Stimulated activated naive B cell treated with anti-CD40 and anti-IgM and Interleukin-4, amounts not matched to agents 10 μg/mL and 1 μg/mL and 100 μg/mL, for 72 hours (primary cell): ENCODE measurements around the gene AFAP1L2.

Experiments
- ATAC-seq, 2 donors: fragments of 150-1000 bp; cut with Tn5 transposase; replicated peaks; 2 replicates each; pipeline ENCODE4 v1.10.0; 2021; ENCODE audit warnings: moderate library complexity in 1 of 2
- DNase-seq: peaks from one replicate; pipeline ENCODE4 v3.0.0; 2021
- H3K27ac Mint-ChIP-seq: one replicate; pipeline ENCODE4 v1.8.0; 2022; ENCODE audit warnings: mild to moderate bottlenecking, mixed read lengths
- H3K27me3 Mint-ChIP-seq, 2 donors: one replicate each; pipeline ENCODE4 v1.8.0; 2022; ENCODE audit warnings: mixed read lengths in 2 of 2
- H3K36me3 Mint-ChIP-seq, 2 donors: one replicate each; pipeline ENCODE4 v1.8.0; 2022; ENCODE audit warnings: mixed read lengths in 2 of 2, mild to moderate bottlenecking in 1 of 2
- H3K4me1 Mint-ChIP-seq, 2 donors: one replicate each; pipeline ENCODE4 v1.8.0; 2022; ENCODE audit warnings: mixed read lengths in 2 of 2, mild to moderate bottlenecking in 1 of 2
- H3K4me3 Mint-ChIP-seq, 2 donors: one replicate each; pipeline ENCODE4 v1.8.0; 2022; ENCODE audit warnings: mild to moderate bottlenecking in 2 of 2, mixed read lengths in 2 of 2, moderate library complexity in 1 of 2
- H3K9me3 Mint-ChIP-seq, 2 donors: one replicate each; pipeline ENCODE4 v1.8.0; 2022; ENCODE audit warnings: mixed read lengths in 2 of 2, mild to moderate bottlenecking in 1 of 2

AFAP1L2 gene

GRCh38 chr10:114255227-114255626, 149.1 kb downstream of the AFAP1L2 start:
- H3K4me1 Mint-ChIP-seq, result peaks cover 5 to 19% of the 10 kb centered on the region in 2 donors
- ATAC-seq (no peak), DNase-seq (no peak)
- H3K4me3 Mint-ChIP-seq, result no peak overlapping the region
- H3K9me3 Mint-ChIP-seq, result no peaks in the 10 kb centered on the region
- H3K36me3 Mint-ChIP-seq, result no peaks in the 10 kb centered on the region
- no peak overlapping the region for H3K27ac Mint-ChIP-seq
- no peaks in the 10 kb centered on the region for H3K27me3 Mint-ChIP-seq

- ATAC-seq (no peak), DNase-seq (no peak)
- Mint-ChIP-seq H3K27ac (no peak overlapping the region), H3K4me1 (peaks cover 3 to 11% of the 10 kb centered on the region in 2 donors), H3K4me3 (no peak overlapping the region), H3K27me3 (peaks cover 0 to 3% of the 10 kb centered on the region in 2 donors), H3K36me3 (no peaks in the 10 kb centered on the region), H3K9me3 (no peaks in the 10 kb centered on the region)
Observed at GRCh38 chr10:114252883-114253282, 151.4 kb downstream of the AFAP1L2 start.

- no peak overlapping the region for H3K4me3 Mint-ChIP-seq
- DNase-seq, result no peak
- peaks cover 0 to 3% of the 10 kb centered on the region in 2 donors for H3K27me3 Mint-ChIP-seq
- H3K9me3 Mint-ChIP-seq, result no peaks in the 10 kb centered on the region
- no peak for ATAC-seq
- no peak overlapping the region for H3K27ac Mint-ChIP-seq
- H3K36me3 Mint-ChIP-seq, result no peaks in the 10 kb centered on the region
- H3K4me1 Mint-ChIP-seq, result peaks cover 3 to 10% of the 10 kb centered on the region in 2 donors
Observed at GRCh38 chr10:114252092-114252491, 152.2 kb downstream of the AFAP1L2 start.

- ATAC-seq (no peak), DNase-seq (no peak)
- no peaks in the 10 kb centered on the region for H3K9me3 Mint-ChIP-seq
- H3K36me3 Mint-ChIP-seq, result no peaks in the 10 kb centered on the region
- no peak overlapping the region for H3K27ac Mint-ChIP-seq
- H3K27me3 Mint-ChIP-seq, result peaks cover 0 to 3% of the 10 kb centered on the region in 2 donors
- no peak overlapping the region for H3K4me3 Mint-ChIP-seq
- peaks cover 4 to 10% of the 10 kb centered on the region in 2 donors for H3K4me1 Mint-ChIP-seq
Observed at GRCh38 chr10:114250716-114251115, 153.6 kb downstream of the AFAP1L2 start.

- Mint-ChIP-seq H3K9me3 (no peaks in the 10 kb centered on the region), H3K4me3 (no peak overlapping the region), H3K36me3 (no peaks in the 10 kb centered on the region), H3K27ac (no peak overlapping the region), H3K4me1 (peaks cover 2 to 6% of the 10 kb centered on the region in 2 donors), H3K27me3 (peaks cover 0 to 8% of the 10 kb centered on the region in 2 donors)
- no peak for ATAC-seq
- no peak for DNase-seq
Observed at GRCh38 chr10:114250236-114250635, 154.1 kb downstream of the AFAP1L2 start.

GRCh38 chr10:114246679-114247305, 157.5 kb downstream of the AFAP1L2 start:
- Mint-ChIP-seq H3K27me3 (peaks cover 17% of the 10 kb centered on the region in 2 donors), H3K36me3 (no peaks in the 10 kb centered on the region), H3K4me1 (peaks cover 0 to 2% of the 10 kb centered on the region in 2 donors), H3K27ac (no peak overlapping the region), H3K4me3 (no peak overlapping the region), H3K9me3 (no peaks in the 10 kb centered on the region)
- no peak for ATAC-seq
- DNase-seq, result no peak

- Mint-ChIP-seq H3K27me3 (peaks cover 20 to 25% of the 10 kb centered on the region in 2 donors), H3K36me3 (no peaks in the 10 kb centered on the region), H3K9me3 (no peaks in the 10 kb centered on the region), H3K4me3 (no peak overlapping the region), H3K4me1 (peaks cover 0 to 2% of the 10 kb centered on the region in 2 donors), H3K27ac (no peak overlapping the region)
- DNase-seq, result no peak
- ATAC-seq, result no peak
Observed at GRCh38 chr10:114245121-114245791, 159.0 kb downstream of the AFAP1L2 start.
